ENCODE data around the gene TPRG1L. TPM values are rescaled to one million over a fixed set of nuclear protein-coding genes. Genes with fewer than 3 reads are reported as not detected.

TPRG1L gene
- total and polyA plus RNA-seq, 2 experiments from 2014 or later, result 6.2 to 20.3 TPM

DNA sequence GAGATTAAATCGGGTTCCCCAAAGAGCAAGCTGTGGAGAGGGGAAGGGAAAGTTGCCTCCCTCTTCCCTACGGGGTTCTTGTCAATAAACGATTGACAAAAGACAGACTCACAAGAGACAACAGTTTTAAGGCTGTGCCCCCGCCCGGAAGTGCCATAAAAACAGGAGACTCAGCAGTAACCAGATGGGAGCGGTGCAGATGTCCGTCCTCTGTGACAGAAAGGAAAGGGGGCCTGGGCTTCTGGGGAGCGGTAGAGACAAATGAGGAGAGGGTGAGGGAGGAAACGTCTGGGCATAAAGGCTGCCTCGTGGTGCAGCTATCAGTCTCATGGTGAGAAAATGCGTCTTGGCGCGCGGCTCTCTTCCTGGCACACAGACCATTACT lies 33.4 kb downstream of the TPRG1L start (continued):
- TF ChIP-seq STAT1 (IDR thresholded peaks at IDR 0.05; ENCODE audit: unreplicated experiment), result no peak

DNA sequence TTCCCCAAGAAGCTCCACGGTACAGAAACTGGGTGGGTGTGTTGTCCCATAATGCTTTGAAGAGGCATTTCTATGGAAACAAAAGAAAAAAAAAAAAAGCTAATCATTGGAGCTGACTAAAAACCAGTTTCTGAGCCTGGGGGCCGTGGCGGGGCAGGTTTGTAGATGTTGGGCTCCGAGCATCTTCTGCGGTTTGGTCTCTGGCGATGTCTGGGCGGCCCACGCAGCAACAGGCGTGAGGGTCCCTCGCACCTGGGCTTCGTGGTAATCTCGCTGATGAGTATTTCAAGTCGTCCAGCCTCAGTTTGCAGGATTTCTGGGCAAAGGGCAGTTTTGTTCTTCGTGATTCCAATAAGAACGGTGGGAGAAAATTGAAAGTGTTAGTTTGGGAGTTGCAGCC lies 34.3 kb downstream of the TPRG1L start:
- no peak for DNase-seq (ENCODE audit: low spot score)
- H3K4me1 ChIP-seq (ENCODE audit: insufficient read depth), result no peaks in the 10 kb centered on the region
- no peaks in the 10 kb centered on the region; the same call in 2 of the 3 replicates for H3K9me3 Mint-ChIP-seq
- H3K4me3 Mint-ChIP-seq, result no peak overlapping the region
- 0 out of 2 replicates have a peak, but pooled peaks cover 3% of the 10 kb centered on the region for H3F3A ChIP-seq (replicated peaks; ENCODE audit: low read depth)
- H3K36me3 Mint-ChIP-seq (ENCODE audit: low read depth), result no peaks in the 10 kb centered on the region
- H3K27ac ChIP-seq (ENCODE audit: low read depth), result no peak overlapping the region
- no peaks in the 10 kb centered on the region for H3K79me2 ChIP-seq (replicated peaks; ENCODE audit: insufficient read depth)
- H4K20me1 ChIP-seq (replicated peaks; ENCODE audit: insufficient read depth), result no peaks in the 10 kb centered on the region
- H3K27me3 ChIP-seq (ENCODE audit: insufficient read depth), result peaks cover 40% of the 10 kb centered on the region
- ATAC-seq, result no peak
- no peaks in the 10 kb centered on the region for H3K9me2 ChIP-seq (ENCODE audit: insufficient read depth)
- H3K27ac Mint-ChIP-seq, result no peak overlapping the region
- no peaks in the 10 kb centered on the region for H3K36me3 ChIP-seq (ENCODE audit: insufficient read depth)
- no peak overlapping the region for H2AFZ ChIP-seq
- TF ChIP-seq, protein P1, sequence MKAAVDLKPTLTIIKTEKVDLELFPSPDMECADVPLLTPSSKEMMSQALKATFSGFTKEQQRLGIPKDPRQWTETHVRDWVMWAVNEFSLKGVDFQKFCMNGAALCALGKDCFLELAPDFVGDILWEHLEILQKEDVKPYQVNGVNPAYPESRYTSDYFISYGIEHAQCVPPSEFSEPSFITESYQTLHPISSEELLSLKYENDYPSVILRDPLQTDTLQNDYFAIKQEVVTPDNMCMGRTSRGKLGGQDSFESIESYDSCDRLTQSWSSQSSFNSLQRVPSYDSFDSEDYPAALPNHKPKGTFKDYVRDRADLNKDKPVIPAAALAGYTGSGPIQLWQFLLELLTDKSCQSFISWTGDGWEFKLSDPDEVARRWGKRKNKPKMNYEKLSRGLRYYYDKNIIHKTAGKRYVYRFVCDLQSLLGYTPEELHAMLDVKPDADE (IDR thresholded peaks at IDR 0.05), result no peak
- no peak for TF ChIP-seq EZH2phosphoT487 (IDR thresholded peaks at IDR 0.05; ENCODE audit: unreplicated experiment)
- peaks cover 7% of the 10 kb centered on the region for H3K4me1 Mint-ChIP-seq
- H3K4me3 ChIP-seq, result no peak overlapping the region
- H3K27me3 Mint-ChIP-seq (ENCODE audit: insufficient read depth, low read depth, poor library complexity), result peaks cover 36% of the 10 kb centered on the region
- H3K4me2 ChIP-seq, result no peak overlapping the region

DNA sequence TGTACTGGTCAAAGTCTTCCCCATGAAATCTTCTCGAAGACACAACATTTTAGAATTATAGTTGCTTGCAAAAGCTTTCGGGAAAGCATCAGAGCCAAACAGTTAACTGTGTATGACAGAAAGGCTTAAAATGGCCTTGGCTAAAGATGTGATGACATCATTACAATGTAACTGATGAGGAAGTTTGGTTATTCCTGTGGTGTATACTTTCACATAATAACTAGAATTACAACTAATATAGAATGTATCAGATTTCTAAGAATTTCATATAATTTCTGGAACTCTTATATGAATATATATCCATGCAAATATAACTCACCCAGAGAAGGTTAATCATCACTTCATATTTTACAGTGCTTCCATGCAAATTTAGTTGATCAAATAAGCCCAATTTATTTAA lies 35.9 kb downstream of the TPRG1L start:
- Histone ChIP-seq H3K4me2 (no peak overlapping the region), H4K20me1 (replicated peaks; ENCODE audit: insufficient read depth) (no peaks in the 10 kb centered on the region), H3K4me1 (ENCODE audit: insufficient read depth) (no peaks in the 10 kb centered on the region), H3K27me3 (ENCODE audit: insufficient read depth) (peaks cover 23% of the 10 kb centered on the region), H3K9me2 (ENCODE audit: insufficient read depth) (no peaks in the 10 kb centered on the region), H3K4me3 (no peak overlapping the region), H3K79me2 (replicated peaks; ENCODE audit: insufficient read depth) (no peaks in the 10 kb centered on the region), H3K36me3 (ENCODE audit: insufficient read depth) (no peaks in the 10 kb centered on the region), H3F3A (replicated peaks; ENCODE audit: low read depth) (0 out of 2 replicates have a peak, but pooled peaks cover 3% of the 10 kb centered on the region), H3K27ac (ENCODE audit: low read depth) (no peak overlapping the region), H2AFZ (no peak overlapping the region)
- Mint-ChIP-seq H3K27me3 (ENCODE audit: insufficient read depth, low read depth, poor library complexity) (peaks cover 21% of the 10 kb centered on the region), H3K36me3 (ENCODE audit: low read depth) (no peaks in the 10 kb centered on the region), H3K9me3 (no peaks in the 10 kb centered on the region; the same call in 2 of the 3 replicates), H3K4me1 (peaks cover 15% of the 10 kb centered on the region), H3K27ac (no peak overlapping the region), H3K4me3 (no peak overlapping the region)
- no peak for DNase-seq (ENCODE audit: low spot score)
- ATAC-seq, result no peak
- TF ChIP-seq STAT1 (IDR thresholded peaks at IDR 0.05; ENCODE audit: unreplicated experiment) (no peak), CREB1 (CRISPR knock-in tag; IDR thresholded peaks at IDR 0.05; ENCODE audit: low read depth) (no peak), ZNF114 (CRISPR knock-in tag; IDR thresholded peaks at IDR 0.05) (no peak), EZH2 (IDR thresholded peaks at IDR 0.05; ENCODE audit: low read depth, unreplicated experiment) (no peak), JUNB (IDR thresholded peaks at IDR 0.05; ENCODE audit: unreplicated experiment) (no peak)
- TF ChIP-seq, protein P1 (IDR thresholded peaks at IDR 0.05), result no peak
- TF ChIP-seq, protein P2, sequence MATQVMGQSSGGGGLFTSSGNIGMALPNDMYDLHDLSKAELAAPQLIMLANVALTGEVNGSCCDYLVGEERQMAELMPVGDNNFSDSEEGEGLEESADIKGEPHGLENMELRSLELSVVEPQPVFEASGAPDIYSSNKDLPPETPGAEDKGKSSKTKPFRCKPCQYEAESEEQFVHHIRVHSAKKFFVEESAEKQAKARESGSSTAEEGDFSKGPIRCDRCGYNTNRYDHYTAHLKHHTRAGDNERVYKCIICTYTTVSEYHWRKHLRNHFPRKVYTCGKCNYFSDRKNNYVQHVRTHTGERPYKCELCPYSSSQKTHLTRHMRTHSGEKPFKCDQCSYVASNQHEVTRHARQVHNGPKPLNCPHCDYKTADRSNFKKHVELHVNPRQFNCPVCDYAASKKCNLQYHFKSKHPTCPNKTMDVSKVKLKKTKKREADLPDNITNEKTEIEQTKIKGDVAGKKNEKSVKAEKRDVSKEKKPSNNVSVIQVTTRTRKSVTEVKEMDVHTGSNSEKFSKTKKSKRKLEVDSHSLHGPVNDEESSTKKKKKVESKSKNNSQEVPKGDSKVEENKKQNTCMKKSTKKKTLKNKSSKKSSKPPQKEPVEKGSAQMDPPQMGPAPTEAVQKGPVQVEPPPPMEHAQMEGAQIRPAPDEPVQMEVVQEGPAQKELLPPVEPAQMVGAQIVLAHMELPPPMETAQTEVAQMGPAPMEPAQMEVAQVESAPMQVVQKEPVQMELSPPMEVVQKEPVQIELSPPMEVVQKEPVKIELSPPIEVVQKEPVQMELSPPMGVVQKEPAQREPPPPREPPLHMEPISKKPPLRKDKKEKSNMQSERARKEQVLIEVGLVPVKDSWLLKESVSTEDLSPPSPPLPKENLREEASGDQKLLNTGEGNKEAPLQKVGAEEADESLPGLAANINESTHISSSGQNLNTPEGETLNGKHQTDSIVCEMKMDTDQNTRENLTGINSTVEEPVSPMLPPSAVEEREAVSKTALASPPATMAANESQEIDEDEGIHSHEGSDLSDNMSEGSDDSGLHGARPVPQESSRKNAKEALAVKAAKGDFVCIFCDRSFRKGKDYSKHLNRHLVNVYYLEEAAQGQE (IDR thresholded peaks at IDR 0.05; ENCODE audit: unreplicated experiment), result no peak
- TF ChIP-seq, protein P3, sequence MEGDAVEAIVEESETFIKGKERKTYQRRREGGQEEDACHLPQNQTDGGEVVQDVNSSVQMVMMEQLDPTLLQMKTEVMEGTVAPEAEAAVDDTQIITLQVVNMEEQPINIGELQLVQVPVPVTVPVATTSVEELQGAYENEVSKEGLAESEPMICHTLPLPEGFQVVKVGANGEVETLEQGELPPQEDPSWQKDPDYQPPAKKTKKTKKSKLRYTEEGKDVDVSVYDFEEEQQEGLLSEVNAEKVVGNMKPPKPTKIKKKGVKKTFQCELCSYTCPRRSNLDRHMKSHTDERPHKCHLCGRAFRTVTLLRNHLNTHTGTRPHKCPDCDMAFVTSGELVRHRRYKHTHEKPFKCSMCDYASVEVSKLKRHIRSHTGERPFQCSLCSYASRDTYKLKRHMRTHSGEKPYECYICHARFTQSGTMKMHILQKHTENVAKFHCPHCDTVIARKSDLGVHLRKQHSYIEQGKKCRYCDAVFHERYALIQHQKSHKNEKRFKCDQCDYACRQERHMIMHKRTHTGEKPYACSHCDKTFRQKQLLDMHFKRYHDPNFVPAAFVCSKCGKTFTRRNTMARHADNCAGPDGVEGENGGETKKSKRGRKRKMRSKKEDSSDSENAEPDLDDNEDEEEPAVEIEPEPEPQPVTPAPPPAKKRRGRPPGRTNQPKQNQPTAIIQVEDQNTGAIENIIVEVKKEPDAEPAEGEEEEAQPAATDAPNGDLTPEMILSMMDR (conservative IDR thresholded peaks at IDR 0.05; ENCODE audit: low read depth in 2 of 2), result no peak
